ENCODE results near the gene UFC1. TPM values are rescaled to one million over a fixed set of nuclear protein-coding genes. Genes with fewer than 3 reads are reported as not detected.

Gene UFC1
- total RNA-seq, 4 donors from 2014 or later: 68.3 to 79.9 (median 76.7) TPM

- H3K27me3 ChIP-seq: no peaks in the 10 kb centered on the region
- H3K9me3 ChIP-seq: no peaks in the 10 kb centered on the region
- intact Hi-C loops (cut with DNase I): no loop called here
- no peak for DNase-seq
- 86 to 93% methylated on average over 5 of the region's 5 CpGs for WGBS, 2 donors
- H3K4me3 ChIP-seq: no peak overlapping the region
- peaks cover 0 to 49% (median 0%) of the 10 kb centered on the region in 3 donors for H3K36me3 ChIP-seq
- H3K27ac ChIP-seq: no peak overlapping the region
- H3K4me1 ChIP-seq: peaks cover 32 to 68% (median 43%) of the 10 kb centered on the region in 3 donors
- no peak for TF ChIP-seq POLR2A (IDR thresholded peaks at IDR 0.05)
- no peak for TF ChIP-seq CTCF (IDR thresholded peaks at IDR 0.05)
Measured at GRCh38 chr1:161163793-161164192, 10.0 kb downstream of the UFC1 start.

GRCh38 chr1:161164901-161165610 lies 11.3 kb downstream of the UFC1 start:
- Histone ChIP-seq H3K9me3 (no peaks in the 10 kb centered on the region), H3K27me3 (no peaks in the 10 kb centered on the region), H3K27ac (peak overlapping the region; percentile 88 to 94 (median 93)), H3K36me3 (peaks cover 0 to 61% (median 4%) of the 10 kb centered on the region in 3 donors), H3K4me1 (peaks cover 32 to 60% (median 38%) of the 10 kb centered on the region in 3 donors), H3K4me3 (peak overlapping the region; percentile 46 to 79 (median 67))
- no peak for DNase-seq
- WGBS, 2 donors: 53 to 60% methylated on average over 11 to 12 of the region's 14 CpGs
- intact Hi-C loops (cut with DNase I): no loop called here
- no peak for TF ChIP-seq CTCF (IDR thresholded peaks at IDR 0.05)
- TF ChIP-seq POLR2A (IDR thresholded peaks at IDR 0.05): no peak

- DNase-seq: peak; percentile 90
- no peaks in the 10 kb centered on the region for H3K9me3 ChIP-seq
- H3K4me1 ChIP-seq: peaks cover 28 to 53% (median 28%) of the 10 kb centered on the region in 3 donors
- H3K36me3 ChIP-seq: peaks cover 2 to 66% (median 12%) of the 10 kb centered on the region in 3 donors
- intact Hi-C loops (cut with DNase I): no loop called here
- H3K27me3 ChIP-seq: no peaks in the 10 kb centered on the region
- H3K4me3 ChIP-seq: peak within 1 kb of the TSS; percentile 46 to 79 (median 67)
- peak within 1 kb of the TSS; percentile 88 to 94 (median 93) for H3K27ac ChIP-seq
- TF ChIP-seq POLR2A (IDR thresholded peaks at IDR 0.05): peak in 3 of 4 donors; percentile 8 to 66 (median 45)
- peak in 5 of 6 experiments; percentile 8 to 44 (median 27) for TF ChIP-seq CTCF (IDR thresholded peaks at IDR 0.05)
- WGBS, 2 donors: 0% methylated on average over 24 to 30 of the region's 54 CpGs
Measured at GRCh38 chr1:161165742-161166668, 12.2 kb downstream of the UFC1 start, which contains the start of gene PPOX. TSS of gene PPOX (plus strand) at chr1:161166426. CDS start at chr1:161166848, 422 bp downstream.

- intact Hi-C loops (cut with DNase I): no loop called here
- TF ChIP-seq CTCF (IDR thresholded peaks at IDR 0.05): no peak
- no peak for TF ChIP-seq POLR2A (IDR thresholded peaks at IDR 0.05)
- H3K9me3 ChIP-seq: no peaks in the 10 kb centered on the region
- WGBS, 2 donors: 6 to 17% methylated on average over 10 to 23 of the region's 33 CpGs
- peaks cover 19 to 53% (median 22%) of the 10 kb centered on the region in 3 donors for H3K4me1 ChIP-seq
- H3K4me3 ChIP-seq: peak overlapping the region; percentile 46 to 79 (median 67)
- H3K27me3 ChIP-seq: no peaks in the 10 kb centered on the region
- peaks cover 12 to 66% (median 20%) of the 10 kb centered on the region in 3 donors for H3K36me3 ChIP-seq
- DNase-seq: no peak
- H3K27ac ChIP-seq: peak overlapping the region; percentile 88 to 94 (median 93)
Measured at GRCh38 chr1:161166669-161167548, 13.1 kb downstream of the UFC1 start.

All from esophagus squamous epithelium (tissue), 5 donors.